Measurements from ENCODE around the gene CREBRF.

DNA sequence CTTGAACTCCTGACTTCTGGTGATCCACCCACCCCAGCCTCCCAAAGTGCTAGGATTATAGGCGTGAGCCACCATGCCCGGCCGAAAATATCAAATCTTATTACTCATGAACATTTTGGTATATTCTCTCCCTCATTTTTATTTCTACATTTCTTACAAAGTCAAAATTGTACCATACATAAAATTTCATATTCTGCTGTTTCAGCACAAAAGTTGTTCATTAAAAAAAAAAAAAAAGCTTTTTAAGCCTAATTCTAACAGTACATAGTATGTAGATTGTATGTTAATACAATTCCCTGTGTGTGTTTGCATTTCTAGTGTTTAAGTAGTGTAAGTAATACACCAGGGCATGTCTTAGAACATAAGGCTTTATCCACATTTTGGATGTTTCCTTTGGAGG, 103.1 kb downstream of the CREBRF start:
- TF ChIP-seq, protein P1, sequence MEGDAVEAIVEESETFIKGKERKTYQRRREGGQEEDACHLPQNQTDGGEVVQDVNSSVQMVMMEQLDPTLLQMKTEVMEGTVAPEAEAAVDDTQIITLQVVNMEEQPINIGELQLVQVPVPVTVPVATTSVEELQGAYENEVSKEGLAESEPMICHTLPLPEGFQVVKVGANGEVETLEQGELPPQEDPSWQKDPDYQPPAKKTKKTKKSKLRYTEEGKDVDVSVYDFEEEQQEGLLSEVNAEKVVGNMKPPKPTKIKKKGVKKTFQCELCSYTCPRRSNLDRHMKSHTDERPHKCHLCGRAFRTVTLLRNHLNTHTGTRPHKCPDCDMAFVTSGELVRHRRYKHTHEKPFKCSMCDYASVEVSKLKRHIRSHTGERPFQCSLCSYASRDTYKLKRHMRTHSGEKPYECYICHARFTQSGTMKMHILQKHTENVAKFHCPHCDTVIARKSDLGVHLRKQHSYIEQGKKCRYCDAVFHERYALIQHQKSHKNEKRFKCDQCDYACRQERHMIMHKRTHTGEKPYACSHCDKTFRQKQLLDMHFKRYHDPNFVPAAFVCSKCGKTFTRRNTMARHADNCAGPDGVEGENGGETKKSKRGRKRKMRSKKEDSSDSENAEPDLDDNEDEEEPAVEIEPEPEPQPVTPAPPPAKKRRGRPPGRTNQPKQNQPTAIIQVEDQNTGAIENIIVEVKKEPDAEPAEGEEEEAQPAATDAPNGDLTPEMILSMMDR (IDR thresholded peaks at IDR 0.05; ENCODE audit: insufficient read depth, low read length): no peak
- TF ChIP-seq POLR2AphosphoS5 (IDR thresholded peaks at IDR 0.05; ENCODE audit: low read depth): no peak

All from HL-60 (cell line).